Stimulated activated CD8-positive, alpha-beta memory T cell treated with anti-CD3 and anti-CD28 coated beads, Interleukin-2, amount 100 ng/mL, for 48 hours (primary cell): ENCODE measurements around the gene PTGR3.
"Not testable (repeated sequence)": the region's sequence is repeated elsewhere in the genome, so short reads cannot be mapped to it uniquely, and the experiment has no call there.

Experiments used
- DNase-seq, 2 donors: peaks; one replicate each; pipeline ENCODE4 v3.0.0-alpha.2; 2020; ENCODE audit warnings: low read depth in 2 of 2

Gene PTGR3

DNA sequence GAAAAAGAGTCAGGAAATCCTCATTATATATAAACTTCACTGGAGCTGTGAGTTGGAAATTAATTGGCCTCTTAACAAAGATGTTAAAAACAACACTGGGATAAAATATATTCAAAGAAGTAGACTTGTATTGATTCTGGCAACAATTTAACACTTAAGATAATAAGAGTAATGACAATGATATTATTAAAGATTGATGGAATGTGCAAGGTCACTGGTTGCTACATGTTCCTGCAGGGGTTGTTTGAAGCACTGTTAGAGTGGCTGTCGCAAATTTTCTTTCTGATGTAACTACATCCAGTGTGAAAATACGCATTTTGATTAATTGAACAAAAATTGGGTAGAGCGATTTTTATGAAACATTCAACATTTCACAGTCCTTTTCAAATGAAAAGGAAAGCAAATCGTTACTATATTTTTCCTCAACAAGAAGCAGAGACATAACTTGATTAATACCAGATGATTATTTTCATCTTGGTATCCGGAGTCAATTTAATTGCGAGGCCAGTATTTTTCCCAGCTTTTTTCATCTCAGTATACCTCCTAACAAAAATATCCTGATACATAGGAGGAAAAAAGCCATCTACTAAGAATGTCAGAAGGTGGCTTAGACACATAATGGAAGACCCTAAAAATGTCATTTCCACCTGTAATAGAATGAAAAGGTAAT lies 6.1 kb downstream of the PTGR3 start:
- DNase-seq: no peak

DNA sequence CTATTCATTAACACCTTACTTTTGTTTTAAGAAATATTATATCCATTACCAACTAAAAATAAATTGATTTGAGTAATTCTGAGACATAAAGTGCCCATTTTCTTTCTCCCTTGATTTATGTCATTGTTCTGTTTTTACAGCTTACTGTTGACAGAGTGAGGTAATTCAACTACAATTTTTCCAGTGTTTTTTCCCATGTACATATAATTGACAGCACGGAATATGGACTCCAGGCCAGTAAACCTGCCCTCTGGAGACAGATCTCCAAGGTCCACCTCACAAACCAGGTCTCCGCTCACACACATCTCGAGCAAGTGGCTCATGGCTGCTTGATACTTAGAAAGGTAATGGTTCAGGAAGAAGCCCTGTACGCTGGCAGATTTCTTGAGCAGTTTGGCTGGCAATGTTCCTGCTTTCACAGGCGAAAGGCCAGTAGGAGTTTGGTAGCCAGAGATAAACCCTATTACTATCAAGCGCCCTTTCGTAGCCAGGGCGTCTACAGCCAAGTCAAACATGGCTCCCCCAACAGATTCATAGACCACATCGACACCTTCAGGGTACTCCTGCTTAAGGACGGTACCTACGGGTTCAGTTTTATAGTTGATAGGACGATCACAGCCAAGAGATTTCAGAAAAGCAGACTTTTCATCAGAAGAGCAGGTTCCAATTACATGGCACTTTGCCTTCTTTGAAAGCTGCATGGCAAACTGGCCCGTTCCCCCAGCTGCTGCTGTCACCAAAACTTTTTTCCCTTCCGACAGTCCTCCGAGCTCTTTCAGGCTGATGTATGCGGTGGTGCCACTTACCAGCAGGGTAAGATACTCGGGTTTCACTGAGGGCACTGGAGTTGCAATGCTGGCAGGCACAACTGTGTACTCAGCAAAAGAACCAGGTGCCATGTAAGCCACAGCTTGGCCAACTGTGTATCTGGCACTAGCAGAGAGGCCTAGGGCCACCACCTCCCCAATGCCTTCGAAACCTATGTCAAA lies 7.4 kb downstream of the PTGR3 start:
- no peak for DNase-seq

- no peak for DNase-seq
These were observed 8.2 kb downstream of the PTGR3 start for GRCh38 chr18:75200605-75201280.

GRCh38 chr18:75200071-75200470 lies 8.9 kb downstream of the PTGR3 start:
- no peak for DNase-seq

DNA sequence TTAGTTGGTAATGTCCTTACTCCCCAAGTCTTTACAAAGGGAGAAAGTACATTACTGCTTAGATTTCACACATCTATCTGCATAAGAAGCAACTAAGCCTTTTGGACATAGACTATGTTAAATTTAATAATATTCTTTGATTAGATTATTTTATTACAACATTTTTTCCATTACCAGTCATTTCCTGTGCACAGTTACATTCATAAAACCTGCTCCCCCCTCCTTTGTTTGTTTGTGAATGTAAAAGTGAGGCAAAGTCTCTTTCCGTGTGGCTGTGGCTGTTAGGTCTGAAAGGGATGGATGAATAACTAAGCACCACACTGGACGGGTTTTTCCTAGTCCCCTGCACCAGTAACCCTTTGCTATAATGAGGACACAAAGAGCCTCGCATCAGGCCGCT lies 9.6 kb downstream of the PTGR3 start:
- DNase-seq: no peak

- DNase-seq: no peak
These were observed 10.9 kb downstream of the PTGR3 start for GRCh38 chr18:75198036-75198435.

- DNase-seq: no peak
These were observed 16.0 kb downstream of the PTGR3 start for GRCh38 chr18:75192899-75193298.

GRCh38 chr18:75189696-75190095 lies 19.2 kb downstream of the PTGR3 start:
- DNase-seq: no peak

GRCh38 chr18:75187702-75188101 lies 21.2 kb downstream of the PTGR3 start:
- DNase-seq: not testable (repeated sequence)

DNA sequence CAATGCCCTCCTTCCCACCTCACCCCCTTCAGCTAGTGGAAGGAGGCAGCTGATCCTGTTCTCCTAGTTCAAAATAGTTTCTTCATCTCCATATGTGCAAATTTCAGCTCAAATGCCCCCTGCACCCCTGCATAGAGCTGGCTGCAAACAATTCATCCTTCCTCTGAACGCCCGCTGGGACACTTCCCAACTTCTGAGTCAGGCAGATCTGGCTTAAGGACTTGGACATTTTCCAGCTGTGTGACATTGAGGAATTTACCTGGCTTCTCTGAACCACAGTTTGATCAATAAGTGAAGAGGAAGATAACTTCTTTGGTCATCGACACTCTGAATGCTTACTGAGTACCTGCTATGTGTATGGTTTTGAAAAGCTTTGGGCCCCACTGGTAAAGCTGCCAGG lies 23.5 kb downstream of the PTGR3 start:
- no peak for DNase-seq

DNA sequence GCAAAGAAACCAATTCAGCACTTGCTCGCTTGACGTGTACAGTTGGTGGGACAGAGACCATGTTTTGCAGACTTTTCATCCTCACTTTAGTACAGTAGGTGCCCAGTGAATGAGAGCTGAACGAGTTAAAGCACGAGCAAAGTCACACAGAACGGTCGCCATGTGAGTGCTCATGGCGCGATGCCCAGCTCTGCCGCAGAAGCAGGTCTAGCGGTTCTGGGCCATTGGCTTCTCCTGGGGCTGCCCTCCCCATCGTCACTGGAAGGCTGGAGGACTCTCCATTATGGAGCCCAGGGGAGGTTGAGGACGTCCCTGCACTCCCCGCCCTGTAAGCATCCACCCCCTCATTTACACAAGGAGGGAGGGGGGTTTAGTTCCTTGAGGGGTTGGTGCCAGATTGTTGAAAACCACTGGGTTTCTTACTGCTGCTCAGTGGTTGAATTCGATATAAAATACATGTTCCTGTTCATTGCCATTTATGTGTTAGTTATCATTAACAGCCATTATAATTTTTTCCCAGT lies 24.9 kb downstream of the PTGR3 start:
- DNase-seq: no peak

DNA sequence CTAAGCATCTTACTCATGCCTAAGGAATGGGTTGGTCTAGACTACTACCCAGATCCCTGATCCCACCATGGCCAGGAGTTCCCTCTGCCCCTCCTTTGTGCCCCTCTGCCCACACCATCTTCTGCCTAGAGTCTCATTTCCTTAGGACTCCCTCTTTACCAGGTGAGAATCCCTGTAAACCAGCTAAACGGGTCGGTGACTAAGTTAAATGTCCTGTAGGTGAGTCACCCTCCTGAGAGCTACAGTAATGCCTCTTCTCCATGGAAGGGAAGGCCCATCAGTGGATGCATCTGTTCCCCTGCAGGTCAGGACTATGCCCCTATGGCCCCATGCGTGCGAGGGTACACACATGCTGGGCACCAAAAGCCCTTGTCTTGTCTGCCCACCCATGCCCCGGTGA lies 25.4 kb downstream of the PTGR3 start:
- DNase-seq: no peak

- DNase-seq: no peak
These were observed 28.9 kb downstream of the PTGR3 start for GRCh38 chr18:75179819-75180600.

DNA sequence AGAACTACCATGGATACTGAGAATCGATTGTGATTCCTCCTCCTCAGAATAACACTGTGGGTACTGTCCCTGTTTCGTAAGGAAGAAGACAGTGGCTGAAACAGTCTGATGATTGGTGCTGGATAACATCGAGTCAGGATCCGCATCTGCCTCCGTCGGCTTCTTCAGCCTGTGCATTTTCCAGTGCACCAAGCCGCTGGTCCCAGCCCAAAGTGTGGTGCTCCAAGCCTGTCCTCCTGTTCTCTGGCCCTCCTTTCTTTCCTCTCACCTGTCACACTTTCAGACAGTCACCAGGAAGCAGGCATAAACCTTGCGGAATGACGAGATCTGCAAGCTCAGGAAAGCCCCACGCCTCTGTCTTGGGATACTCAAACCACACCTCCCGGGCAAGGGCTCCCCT lies 30.6 kb downstream of the PTGR3 start:
- DNase-seq: no peak

- DNase-seq: no peak
These were observed 32.1 kb downstream of the PTGR3 start for GRCh38 chr18:75176849-75177248.

DNA sequence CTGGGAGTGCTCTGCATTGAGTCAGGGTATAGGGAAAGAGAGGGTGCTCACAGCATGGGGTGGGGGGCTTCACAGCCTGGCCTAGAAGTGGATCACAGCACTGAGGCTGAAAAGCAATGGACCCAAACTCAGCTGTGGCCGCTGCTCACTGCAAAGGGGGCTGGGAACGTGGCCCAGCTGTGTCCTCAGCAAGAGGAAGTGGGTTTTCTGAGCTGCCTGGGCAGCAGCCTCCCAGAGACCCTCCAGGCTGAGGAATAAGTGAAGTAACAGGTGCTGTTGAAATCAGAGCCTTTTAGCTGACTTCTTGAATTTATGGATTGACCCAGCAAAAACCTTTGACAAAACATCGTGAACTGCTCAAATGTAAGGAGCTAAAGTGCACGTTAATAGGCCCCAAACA lies 35.2 kb downstream of the PTGR3 start:
- DNase-seq: no peak

GRCh38 chr18:75173125-75173432 lies 35.9 kb downstream of the PTGR3 start:
- DNase-seq: no peak

- no peak for DNase-seq
These were observed 36.4 kb downstream of the PTGR3 start for GRCh38 chr18:75172299-75173124.

DNA sequence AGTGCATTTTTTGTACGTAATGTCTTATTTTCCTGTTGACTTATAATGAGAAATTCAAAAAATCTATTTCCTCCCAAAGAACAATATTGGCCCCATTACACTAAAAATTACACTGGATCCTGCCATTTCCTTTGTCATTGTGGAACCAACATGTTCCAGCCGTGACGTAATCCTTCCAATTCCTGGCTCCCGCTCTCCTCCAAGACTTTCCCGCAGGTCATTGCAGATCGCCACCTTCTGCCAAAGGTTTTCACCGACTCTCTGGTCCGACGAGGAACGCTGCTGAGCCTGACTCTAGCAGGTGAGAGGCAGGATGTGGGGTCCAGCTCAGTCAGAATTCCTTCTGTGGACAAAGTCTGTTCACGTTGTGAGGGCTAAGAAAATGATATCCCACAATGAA lies 38.0 kb downstream of the PTGR3 start:
- DNase-seq: no peak

- no peak for DNase-seq
These were observed 38.7 kb downstream of the PTGR3 start for GRCh38 chr18:75170022-75170789.
